Esophagus muscularis mucosa (tissue), 4 donors: ENCODE data around the gene AP3D1. TPM values are rescaled to one million over a fixed set of nuclear protein-coding genes. Genes with fewer than 3 reads are reported as not detected.

Source experiments
- DNase-seq: peaks from one replicate; pipeline ENCODE4 v3.0.0-alpha.2; 2017; ENCODE audit errors: extremely low spot score
- H3K27ac ChIP-seq, 4 donors: fragments of 200-600 bp; sonication (generic); replicated peaks in 1 of 4; 1 replicate in 3 of 4; 2 replicates in 1 of 4; pipeline ENCODE4 v1.5.1; 2016 to 2019; ENCODE audit warnings: mild to moderate bottlenecking in 1 of 4
- H3K27me3 ChIP-seq, 4 donors: fragments of 200-600 bp; sonication (generic); one replicate each; pipeline versions ENCODE4 v1.5.1 to v1.6.0; 2016 to 2019
- H3K36me3 ChIP-seq, 4 donors: fragments of 200-600 bp; sonication (generic); one replicate each; pipeline ENCODE4 v1.5.1; 2016 to 2019
- H3K4me1 ChIP-seq, 4 donors: fragments of 200-600 bp; sonication (generic); one replicate each; pipeline ENCODE4 v1.5.1; 2016 to 2019
- H3K4me3 ChIP-seq, 4 donors: fragments of 200-600 bp; sonication (generic); 1 replicate in 2 of 4; 2 replicates in 2 of 4; pipeline ENCODE4 v1.5.1; 2016 to 2019; ENCODE audit warnings: mild to moderate bottlenecking in 4 of 4, moderate library complexity in 1 of 4
- H3K9me3 ChIP-seq, 4 donors: fragments of 200-600 bp; sonication (generic); 1 replicate in 3 of 4; 2 replicates in 1 of 4; pipeline ENCODE4 v1.5.1; 2016 to 2019
- EP300 ChIP-seq: sonication (generic); formaldehyde crosslinking; IDR thresholded peaks from one replicate; pipeline ENCODE4 v1.6.1; 2017; ENCODE audit warnings: antibody characterized with exemption
- POLR2A ChIP-seq: fragments of 450-650 bp; IDR thresholded peaks from one replicate; pipeline ENCODE4 v1.6.1; 2017; ENCODE audit warnings: antibody characterized with exemption, moderate library complexity, mild to moderate bottlenecking, low read depth
- POLR2AphosphoS5 ChIP-seq, 2 donors: sonication (generic); formaldehyde crosslinking; IDR thresholded peaks; one replicate each; pipeline ENCODE4 v1.6.1; 2017; ENCODE audit warnings: antibody characterized with exemption in 2 of 2
- WGBS: methylation state at CpG from one replicate; pipeline ENCODE4 v1.1.5; 2018; 5-methylcytosine and 5-hydroxymethylcytosine counted together
- intact Hi-C: fragments of 100-400 bp; cut with DNase I; formaldehyde crosslinking; loops from one replicate; pipeline ENCODE4 v1.15.1; 2023
- total RNA-seq, 4 donors: library from RNA; depleted of rRNA; stranded (reverse); fragments of >200 nt; gene quantifications; one replicate each; pipeline versions ENCODE4 v1.1.0 to v1.2.1, GENCODE V29; 2016
- TF ChIP-seq, protein P1 (sequence below), 3 experiments: fragments of 200-600 bp in 2 of 3; fragments of 450-650 bp in 1 of 3; sonication (generic) in 2 of 3; IDR thresholded peaks; one replicate each; pipeline ENCODE4 v1.5.1; 2017 to 2019; ENCODE audit warnings: antibody characterized with exemption in 3 of 3, mild to moderate bottlenecking in 2 of 3, moderate library complexity in 1 of 3

The AP3D1 gene
- total RNA-seq, 4 donors from 2014 or later = 76.0 to 156 (median 93.7) TPM

DNA sequence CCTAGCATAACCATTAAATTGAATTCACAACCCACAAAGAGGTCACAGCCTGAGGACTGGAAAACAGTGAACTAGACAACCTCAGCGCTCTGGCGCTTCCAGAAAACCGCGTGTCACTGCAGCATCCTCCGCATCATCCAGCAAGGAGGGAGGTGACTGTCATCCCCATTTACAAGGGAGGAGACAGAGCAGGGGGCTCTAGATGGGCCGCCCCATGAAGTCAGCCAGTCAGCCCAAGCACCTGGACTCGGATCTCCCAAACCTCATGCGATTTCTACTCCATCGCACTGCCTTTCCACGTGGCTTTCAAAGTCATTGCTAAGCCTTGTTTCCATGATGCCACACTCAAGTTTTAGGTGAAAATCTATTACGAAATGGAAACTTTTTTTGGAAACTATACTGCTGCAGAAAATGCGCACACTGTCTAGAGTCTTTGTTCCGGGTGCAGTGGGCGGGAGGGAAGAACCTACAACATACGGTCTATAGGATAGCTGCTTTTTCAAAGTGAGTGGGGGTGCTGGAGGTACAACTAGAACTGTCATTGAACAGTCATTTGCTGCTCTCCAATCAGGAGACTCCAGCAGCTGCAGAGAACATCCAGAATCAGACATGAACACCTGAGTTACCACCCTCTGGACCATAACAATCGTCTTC is 2.8 kb downstream of the AP3D1 start:
- intact Hi-C loops = no loop called here
- Histone ChIP-seq H3K36me3 (peaks cover 0 to 12% (median 6%) of the 10 kb centered on the region in 4 donors), H3K27me3 (no peaks in the 10 kb centered on the region), H3K27ac (no peak overlapping the region), H3K4me3 (no peak overlapping the region), H3K9me3 (no peaks in the 10 kb centered on the region), H3K4me1 (peaks cover 30 to 74% (median 58%) of the 10 kb centered on the region in 4 donors)
- TF ChIP-seq POLR2A (no peak), EP300 (no peak), POLR2AphosphoS5 (IDR thresholded peaks at IDR 0.05) (no peak)
- TF ChIP-seq, protein P1, sequence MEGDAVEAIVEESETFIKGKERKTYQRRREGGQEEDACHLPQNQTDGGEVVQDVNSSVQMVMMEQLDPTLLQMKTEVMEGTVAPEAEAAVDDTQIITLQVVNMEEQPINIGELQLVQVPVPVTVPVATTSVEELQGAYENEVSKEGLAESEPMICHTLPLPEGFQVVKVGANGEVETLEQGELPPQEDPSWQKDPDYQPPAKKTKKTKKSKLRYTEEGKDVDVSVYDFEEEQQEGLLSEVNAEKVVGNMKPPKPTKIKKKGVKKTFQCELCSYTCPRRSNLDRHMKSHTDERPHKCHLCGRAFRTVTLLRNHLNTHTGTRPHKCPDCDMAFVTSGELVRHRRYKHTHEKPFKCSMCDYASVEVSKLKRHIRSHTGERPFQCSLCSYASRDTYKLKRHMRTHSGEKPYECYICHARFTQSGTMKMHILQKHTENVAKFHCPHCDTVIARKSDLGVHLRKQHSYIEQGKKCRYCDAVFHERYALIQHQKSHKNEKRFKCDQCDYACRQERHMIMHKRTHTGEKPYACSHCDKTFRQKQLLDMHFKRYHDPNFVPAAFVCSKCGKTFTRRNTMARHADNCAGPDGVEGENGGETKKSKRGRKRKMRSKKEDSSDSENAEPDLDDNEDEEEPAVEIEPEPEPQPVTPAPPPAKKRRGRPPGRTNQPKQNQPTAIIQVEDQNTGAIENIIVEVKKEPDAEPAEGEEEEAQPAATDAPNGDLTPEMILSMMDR (IDR thresholded peaks at IDR 0.05) = no peak
- no peak for DNase-seq
- WGBS = 80% methylated on average over 15 of the region's 16 CpGs

DNA sequence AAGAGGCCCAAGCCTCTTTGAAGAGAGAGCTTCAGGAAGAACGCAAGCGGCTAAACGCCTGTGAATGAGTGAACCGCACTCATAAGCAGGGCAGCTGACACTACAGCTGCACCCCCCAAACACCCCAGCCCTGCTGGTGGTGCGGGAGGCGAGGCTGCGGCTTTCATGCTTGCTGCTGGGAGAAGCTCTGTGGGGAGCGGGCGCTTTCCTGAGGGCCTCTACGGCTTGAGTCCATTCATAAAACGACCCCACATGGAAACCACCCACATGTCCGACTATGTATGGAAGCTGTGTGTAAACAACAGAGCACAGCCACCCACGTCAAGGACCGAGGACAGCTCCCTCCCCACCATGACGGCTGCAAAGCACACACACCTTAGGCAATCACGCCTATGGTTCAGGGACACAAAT is 5.5 kb downstream of the AP3D1 start:
- Histone ChIP-seq H3K27me3 (no peaks in the 10 kb centered on the region), H3K9me3 (no peaks in the 10 kb centered on the region), H3K4me3 (no peak overlapping the region), H3K36me3 (peaks cover 0 to 12% (median 9%) of the 10 kb centered on the region in 4 donors), H3K27ac (no peak overlapping the region), H3K4me1 (peaks cover 30 to 66% (median 51%) of the 10 kb centered on the region in 4 donors)
- intact Hi-C loops = no loop called here
- no peak for DNase-seq
- WGBS = 59% methylated on average over 15 of the region's 16 CpGs
- TF ChIP-seq POLR2A (no peak), EP300 (no peak), POLR2AphosphoS5 (IDR thresholded peaks at IDR 0.05) (no peak)
- TF ChIP-seq, protein P1 (IDR thresholded peaks at IDR 0.05) = no peak

DNA sequence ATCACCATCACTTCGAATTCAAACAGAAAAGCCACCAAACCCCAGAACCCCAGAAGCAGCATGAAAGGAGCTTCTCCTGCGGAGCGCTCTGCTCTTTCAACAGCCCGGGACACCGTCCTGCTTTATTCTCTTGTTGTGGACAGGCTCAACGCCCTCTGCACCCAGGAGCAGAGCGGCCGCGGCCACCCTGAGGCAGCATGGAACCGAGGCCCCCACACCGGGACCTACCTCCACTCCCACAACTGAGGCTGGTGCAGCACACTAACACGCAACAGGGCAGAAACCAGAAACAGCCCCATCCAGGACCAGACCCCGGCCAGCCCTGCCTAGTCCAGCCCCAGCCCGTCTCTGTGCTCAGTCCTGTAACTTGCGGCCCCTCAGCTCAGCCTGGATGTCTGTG is 7.2 kb downstream of the AP3D1 start:
- Histone ChIP-seq H3K27ac (no peak overlapping the region), H3K4me3 (no peak overlapping the region), H3K4me1 (peaks cover 15 to 58% (median 40%) of the 10 kb centered on the region in 4 donors), H3K9me3 (no peaks in the 10 kb centered on the region), H3K36me3 (peaks cover 0 to 29% (median 13%) of the 10 kb centered on the region in 4 donors), H3K27me3 (no peaks in the 10 kb centered on the region)
- 90% methylated on average over 15 of the region's 15 CpGs for WGBS
- TF ChIP-seq POLR2AphosphoS5 (IDR thresholded peaks at IDR 0.05) = no peak
- intact Hi-C loops = no loop called here
- DNase-seq = no peak

DNA sequence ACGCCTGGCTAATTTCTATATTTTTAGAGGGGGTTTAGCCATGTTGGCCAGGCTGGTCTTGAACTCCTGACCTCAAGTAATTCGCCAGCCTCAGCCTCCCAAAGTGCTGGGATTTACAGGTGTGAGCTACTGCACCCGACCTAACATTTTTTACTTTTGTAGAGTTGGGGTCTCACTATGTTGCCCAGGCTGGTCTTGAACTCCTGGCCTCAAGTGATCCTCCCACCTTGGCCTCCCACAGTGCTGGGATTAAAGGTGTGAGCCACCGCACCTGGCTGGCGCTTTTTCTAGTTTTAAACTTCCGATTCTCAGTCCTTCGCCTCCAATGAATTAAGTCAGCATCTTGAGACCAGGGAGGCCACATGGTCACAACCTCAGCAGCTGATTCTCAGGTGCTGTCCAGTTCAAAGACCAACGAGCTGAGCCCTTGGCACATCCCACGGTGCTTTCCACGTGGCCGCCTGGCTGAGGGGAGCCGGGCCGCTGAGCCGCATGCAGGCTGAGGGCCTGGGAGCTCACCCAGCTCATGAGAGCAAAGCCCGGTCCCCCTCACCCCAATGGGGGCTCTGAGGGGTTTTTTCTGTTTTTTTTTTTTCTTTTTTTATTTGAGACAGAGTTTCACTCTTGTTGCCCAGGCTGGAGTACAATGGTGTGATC is 9.1 kb downstream of the AP3D1 start:
- Histone ChIP-seq H3K4me1 (peaks cover 7 to 42% (median 25%) of the 10 kb centered on the region in 4 donors), H3K36me3 (peaks cover 11 to 47% (median 26%) of the 10 kb centered on the region in 4 donors), H3K4me3 (no peak overlapping the region), H3K9me3 (no peaks in the 10 kb centered on the region), H3K27ac (no peak overlapping the region), H3K27me3 (no peaks in the 10 kb centered on the region)
- DNase-seq = no peak
- intact Hi-C loops = no loop called here
- TF ChIP-seq POLR2A (no peak), EP300 (no peak), POLR2AphosphoS5 (IDR thresholded peaks at IDR 0.05) (no peak)
- TF ChIP-seq, protein P1 (IDR thresholded peaks at IDR 0.05) = no peak
- 93% methylated on average over 15 of the region's 15 CpGs for WGBS

DNA sequence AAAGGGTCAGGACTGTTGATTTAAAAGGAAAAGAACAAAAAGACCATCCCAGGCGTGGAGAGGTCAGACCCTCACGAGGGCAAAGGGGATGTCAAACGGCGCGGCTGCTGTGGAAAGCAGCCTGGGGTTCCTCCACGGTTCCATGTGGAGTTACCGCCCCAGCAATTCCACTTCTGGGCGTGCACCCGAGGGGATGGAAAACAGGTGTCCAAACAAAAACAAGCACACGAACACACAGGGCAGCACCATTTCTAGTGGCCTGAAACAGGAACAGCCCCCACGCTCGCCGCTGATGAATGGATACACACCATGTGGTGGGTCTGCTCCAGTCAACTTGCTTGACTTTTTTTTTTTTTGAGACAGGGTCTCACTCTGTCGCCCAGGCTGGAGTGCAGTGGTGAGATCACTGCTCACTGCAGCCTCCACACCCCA is 11.2 kb downstream of the AP3D1 start:
- WGBS = 73% methylated on average over 12 of the region's 14 CpGs
- peaks cover 20 to 59% (median 44%) of the 10 kb centered on the region in 4 donors for H3K36me3 ChIP-seq
- no peak for DNase-seq
- H3K4me3 ChIP-seq = no peak overlapping the region
- H3K9me3 ChIP-seq = no peaks in the 10 kb centered on the region
- no peak for TF ChIP-seq EP300
- TF ChIP-seq, protein P1 (IDR thresholded peaks at IDR 0.05) = no peak
- TF ChIP-seq POLR2AphosphoS5 (IDR thresholded peaks at IDR 0.05) = no peak
- no peak for TF ChIP-seq POLR2A
- H3K4me1 ChIP-seq = peaks cover 3 to 24% (median 10%) of the 10 kb centered on the region in 4 donors
- intact Hi-C loops = no loop called here
- H3K27ac ChIP-seq = no peak overlapping the region
- H3K27me3 ChIP-seq = no peaks in the 10 kb centered on the region
